Panc1 (cell line): ENCODE results near the gene PRPF31. TPM values are rescaled to one million over a fixed set of nuclear protein-coding genes. Genes with fewer than 3 reads are reported as not detected.

Experiments used
- ATAC-seq: fragments of 200-7000 bp; cut with Tn5 transposase; 2 replicates; pipeline ENCODE4 v1.9.1; 2020; ENCODE audit warnings: mild to moderate bottlenecking, moderate library complexity
- BruUV-seq: library from RNA; stranded (reverse); fragments of 400-500 nt; replicated peaks from 2 replicates; lab custom pipeline; 2021; lab: Mats Ljungman, UMichigan
- CTCF ChIA-PET: fragments of 300-600 bp; sonication (Branson Sonifier 250); formaldehyde crosslinking; loops from one replicate; lab custom pipeline; 2022; ENCODE audit warnings: antibody characterized with exemption; lab: Charles Lee
- POLR2A ChIA-PET: fragments of 300-600 bp; sonication (Branson Sonifier 250); formaldehyde crosslinking; loops from one replicate; lab custom pipeline; 2022; ENCODE audit warnings: antibody characterized with exemption; lab: Charles Lee
- DNase-seq: peaks from one replicate; pipeline ENCODE4 v3.0.0-alpha.2; 2010; ENCODE audit warnings: low read depth, low spot score
- H3K27ac ChIP-seq: 2 replicates; pipeline ENCODE4 v1.5.1; 2011; ENCODE audit warnings: mild to moderate bottlenecking, low read length, inconsistent platforms
- H3K27me3 ChIP-seq: fragments of 200-500 bp; sonication (Bioruptor generic); 2 replicates; pipeline ENCODE4 v1.6.0; 2014; ENCODE audit warnings: low read length, inconsistent platforms; ENCODE audit not compliant: control insufficient read depth, insufficient read depth
- H3K36me3 ChIP-seq: fragments of 200-500 bp; sonication (Bioruptor generic); 2 replicates; pipeline ENCODE4 v1.5.1; 2014; ENCODE audit warnings: inconsistent platforms, mild to moderate bottlenecking, low read length, moderate library complexity; ENCODE audit not compliant: control insufficient read depth, insufficient read depth
- H3K4me1 ChIP-seq: 2 replicates; pipeline ENCODE4 v1.5.1; 2011; ENCODE audit warnings: inconsistent platforms, mild to moderate bottlenecking, low read length, moderate library complexity; ENCODE audit not compliant: control insufficient read depth, insufficient read depth
- H3K4me3 ChIP-seq, 2 experiments: 2 replicates each; pipeline ENCODE4 v1.5.1; 2011 to 2012; ENCODE audit warnings: low read depth in 2 of 2, low read length in 2 of 2, mild to moderate bottlenecking in 2 of 2, inconsistent platforms in 1 of 2, moderate library complexity in 1 of 2
- H3K9me3 ChIP-seq: fragments of 200-500 bp; sonication (Bioruptor generic); 2 replicates; pipeline ENCODE4 v1.5.1; 2014; ENCODE audit warnings: low read depth, mild to moderate bottlenecking, inconsistent platforms, low read length, moderate library complexity; ENCODE audit not compliant: control insufficient read depth, insufficient read depth
- CTCF ChIP-seq: fragments of 450-650 bp; IDR thresholded peaks from 2 replicates; pipeline ENCODE4 v1.5.1; 2017; ENCODE audit warnings: mild to moderate bottlenecking
- POLR2AphosphoS5 ChIP-seq: IDR thresholded peaks from 2 replicates; pipeline ENCODE4 v1.6.1; 2012; ENCODE audit warnings: mild to moderate bottlenecking, low read depth, low read length, moderate library complexity
- REST ChIP-seq, 2 experiments: IDR thresholded peaks; 2 replicates each; pipeline ENCODE4 v1.6.1; 2011 to 2012; ENCODE audit warnings: low read depth in 2 of 2, control low read depth in 1 of 2, low read length in 1 of 2, mild to moderate bottlenecking in 1 of 2, moderate library complexity in 1 of 2; ENCODE audit not compliant: insufficient read depth in 1 of 2
- SIN3A ChIP-seq: IDR thresholded peaks from 2 replicates; pipeline ENCODE4 v1.6.1; 2012; ENCODE audit warnings: low read depth, mild to moderate bottlenecking, low read length, moderate library complexity, borderline replicate concordance; ENCODE audit not compliant: insufficient read depth
- TCF7L2 ChIP-seq: IDR thresholded peaks from 2 replicates; pipeline ENCODE4 v1.6.1; 2011; ENCODE audit warnings: mild to moderate bottlenecking, low read depth, low read length, inconsistent platforms
- in situ Hi-C: cut with HindIII; loops from 2 replicates; pipeline ENCODE4 v1.10.0; 2016; ENCODE audit warnings: low sequenced_read_pairs, low pct_unique_long_range_greater_than_20kb
- intact Hi-C: fragments of 100-400 bp; cut with micrococcal nuclease; formaldehyde crosslinking; loops from one replicate; pipeline ENCODE4 v1.10.0; 2022; ENCODE audit not compliant: unreplicated experiment
- total RNA-seq: library from RNA; stranded (reverse); gene quantifications from one replicate; pipeline ENCODE4 v1.2.1, GENCODE V29; 2021; ENCODE audit not compliant: unreplicated experiment

The PRPF31 gene
- total RNA-seq, 1 experiment from 2014 or later, result 117 TPM

- Histone ChIP-seq H3K27ac (peak overlapping the region; percentile 89), H3K27me3 (no peaks in the 10 kb centered on the region), H3K4me1 (peaks cover 30% of the 10 kb centered on the region), H3K4me3 (peak overlapping the region; percentile 68 to 78), H3K9me3 (no peaks in the 10 kb centered on the region), H3K36me3 (peaks cover 16% of the 10 kb centered on the region)
- no peak for DNase-seq
- ChIA-PET CTCF (interaction anchor here (1.8 kb wide), 1 partner anchor 346 kb away, joined by 5 read pairs; no protein-coding TSS in a partner anchor), POLR2A (no interaction called here)
- BruUV-seq, result no TSS peak
- TF ChIP-seq TCF7L2 (0 out of 2 replicates have a peak, but pooled peaks have one; percentile 30), CTCF (no peak)
- in situ Hi-C loops (no loop called here), intact Hi-C loops (no loop called here)
- ATAC-seq, result no peak
These were observed 23.1 kb downstream of the PRPF31 start for GRCh38 chr19:54138489-54139256.

- ChIA-PET CTCF (no interaction called here), POLR2A (interaction anchor here (0.6 kb wide), 1 partner anchor 25 kb away, joined by 4 read pairs; no protein-coding TSS in a partner anchor)
- Histone ChIP-seq H3K36me3 (peaks cover 40% of the 10 kb centered on the region), H3K4me3 (no peak overlapping the region), H3K9me3 (no peaks in the 10 kb centered on the region), H3K27ac (peak overlapping the region; percentile 36; the same call in 1 of the 2 replicates), H3K27me3 (no peaks in the 10 kb centered on the region), H3K4me1 (peaks cover 26% of the 10 kb centered on the region)
- no peak for ATAC-seq
- in situ Hi-C loops, result no loop called here
- no peak for TF ChIP-seq REST (IDR thresholded peaks at IDR 0.05; ENCODE audit: insufficient read depth in 1 of 2, low read depth in 2 of 2, low read length in 1 of 2)
- TF ChIP-seq TCF7L2, result no peak
- no peak for TF ChIP-seq CTCF
- TF ChIP-seq SIN3A, result no peak
- no peak for TF ChIP-seq POLR2AphosphoS5
- no TSS peak for BruUV-seq
- intact Hi-C loops, result no loop called here
- DNase-seq, result no peak
These were observed 25.8 kb downstream of the PRPF31 start for GRCh38 chr19:54141356-54141755.
